Measurements from ENCODE around the gene PRPF6.

The PRPF6 gene

DNA sequence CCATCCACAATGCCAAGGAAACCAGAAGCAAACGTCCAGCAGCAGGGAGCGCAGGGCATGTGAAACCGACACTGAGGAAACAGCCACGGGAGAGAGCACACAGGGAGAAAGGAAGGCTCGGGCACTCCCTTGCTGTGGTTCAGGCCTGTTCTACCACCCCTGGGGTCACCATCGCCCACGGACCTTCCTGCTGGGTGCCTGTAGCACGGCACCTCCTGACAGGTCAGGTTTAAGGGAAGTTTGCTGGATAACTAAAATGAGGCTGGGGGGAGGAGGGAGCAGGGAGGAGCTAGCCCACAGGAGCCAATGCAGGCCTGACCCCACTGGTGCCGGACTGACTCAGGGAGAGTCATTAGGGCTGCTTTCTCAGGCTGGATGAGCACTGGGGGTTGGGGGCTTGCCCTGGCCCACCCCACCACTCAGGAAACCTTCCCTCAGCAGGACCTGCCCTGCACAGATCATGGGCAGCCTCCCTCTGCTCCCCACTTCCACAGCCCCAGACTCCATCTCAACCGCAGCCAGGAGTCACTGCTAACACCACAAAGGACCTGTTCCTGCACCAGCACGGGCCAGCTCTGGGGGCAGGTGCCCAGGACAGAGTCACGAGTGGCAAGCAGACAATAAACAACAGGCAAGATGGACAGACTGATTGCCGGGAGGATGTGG is 27.0 kb upstream of the PRPF6 start:
- Histone ChIP-seq H3K4me3 (ENCODE audit: insufficient read depth in 1 of 2, low read depth in 1 of 2, low read length in 2 of 2) (peak overlapping the region in 1 of 2 experiments; percentile 92), H2BK15ac (ENCODE audit: low read depth, poor library complexity, severe bottlenecking) (no peak overlapping the region), H2AFZ (ENCODE audit: low read depth, low read length) (no peak overlapping the region), H2BK120ac (ENCODE audit: low read depth, low read length) (no peak overlapping the region), H3K27me3 (ENCODE audit: control insufficient read depth in 1 of 2, insufficient read depth in 1 of 2, low read length in 2 of 2) (no peaks in the 10 kb centered on the region), H3K79me1 (replicated peaks; ENCODE audit: low read length, poor library complexity, severe bottlenecking) (peaks cover 22% of the 10 kb centered on the region), H3K4me2 (ENCODE audit: low read length, poor library complexity, severe bottlenecking) (no peak overlapping the region), H4K91ac (ENCODE audit: low read length) (no peak overlapping the region), H2AK5ac (ENCODE audit: low read length, severe bottlenecking) (no peak overlapping the region), H3K4me1 (ENCODE audit: control insufficient read depth, insufficient read depth, low read depth, low read length) (peaks cover 67% of the 10 kb centered on the region), H3K9ac (ENCODE audit: low read length) (peak overlapping the region; percentile 94), H3K18ac (ENCODE audit: low read depth in 1 of 2, low read length in 2 of 2) (peak overlapping the region in 1 of 2 experiments; percentile 13), H3K14ac (ENCODE audit: low read length in 2 of 2) (no peak overlapping the region), H3K36me3 (ENCODE audit: control insufficient read depth in 1 of 2, insufficient read depth in 2 of 2, low read depth in 1 of 2, low read length in 2 of 2) (peaks cover 11 to 50% of the 10 kb centered on the region in 2 experiments), H3K23ac (ENCODE audit: low read length in 2 of 2) (peak overlapping the region in 1 of 2 experiments; percentile 51), H3K9me3 (ENCODE audit: control insufficient read depth, low read length) (no peaks in the 10 kb centered on the region), H3K27ac (ENCODE audit: low read length, poor library complexity, severe bottlenecking) (no peak overlapping the region), H4K8ac (ENCODE audit: low read length) (no peak overlapping the region), H2BK5ac (ENCODE audit: low read depth, low read length, poor library complexity, severe bottlenecking) (no peak overlapping the region), H3K4ac (ENCODE audit: low read depth in 1 of 2, low read length in 2 of 2) (no peak overlapping the region), H2BK12ac (ENCODE audit: low read length in 2 of 2) (no peak overlapping the region)
- 82% methylated on average over 13 of the region's 13 CpGs for WGBS
- DNase-seq: no peak

DNA sequence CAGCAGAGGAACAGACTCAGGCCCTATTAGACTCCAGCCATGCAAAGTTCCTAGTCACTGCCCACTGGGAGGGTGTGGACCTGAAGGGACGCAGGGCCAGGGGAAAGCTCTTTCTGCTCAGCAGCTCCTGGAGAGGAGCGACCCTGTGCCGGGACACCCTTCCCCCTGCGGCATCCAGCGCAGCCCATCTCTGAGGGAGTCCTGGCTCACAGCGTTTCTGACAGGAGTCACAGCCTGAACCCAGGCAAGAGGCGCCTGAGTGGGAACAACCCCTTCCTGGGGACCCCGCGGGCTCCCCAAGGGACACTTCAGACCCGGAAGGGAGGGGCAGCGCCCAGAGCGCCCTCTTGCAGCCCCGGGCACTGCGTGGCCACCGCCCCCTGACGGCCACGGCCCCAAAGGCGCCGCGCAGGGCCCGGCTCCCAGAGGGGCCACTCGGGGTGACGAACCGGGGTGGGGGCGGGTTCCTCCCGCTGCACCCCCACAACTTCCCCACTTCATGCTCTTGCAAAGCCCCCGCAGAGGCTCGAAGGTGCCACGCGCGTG is 25.6 kb upstream of the PRPF6 start:
- peak overlapping the region in 1 of 2 experiments; percentile 61 for H2BK12ac ChIP-seq (ENCODE audit: low read length in 2 of 2)
- 4% methylated on average over 30 of the region's 31 CpGs for WGBS
- peaks cover 27% of the 10 kb centered on the region for H3K79me1 ChIP-seq (replicated peaks; ENCODE audit: low read length, poor library complexity, severe bottlenecking)
- no peaks in the 10 kb centered on the region for H3K9me3 ChIP-seq (ENCODE audit: control insufficient read depth, low read length)
- peak overlapping the region; percentile 97 for H3K4me2 ChIP-seq (ENCODE audit: low read length, poor library complexity, severe bottlenecking)
- H2AFZ ChIP-seq (ENCODE audit: low read depth, low read length): peak overlapping the region; percentile 90
- peak overlapping the region; percentile 91 to 100 for H3K18ac ChIP-seq (ENCODE audit: low read depth in 1 of 2, low read length in 2 of 2)
- peak overlapping the region; percentile 94 for H3K9ac ChIP-seq (ENCODE audit: low read length)
- peak overlapping the region; percentile 92 to 99 for H3K4me3 ChIP-seq (ENCODE audit: insufficient read depth in 1 of 2, low read depth in 1 of 2, low read length in 2 of 2)
- H2BK15ac ChIP-seq (ENCODE audit: low read depth, poor library complexity, severe bottlenecking): peak overlapping the region; percentile 55
- no peak overlapping the region for H2BK5ac ChIP-seq (ENCODE audit: low read depth, low read length, poor library complexity, severe bottlenecking)
- no peak overlapping the region for H2BK120ac ChIP-seq (ENCODE audit: low read depth, low read length)
- peak overlapping the region; percentile 77 for H4K91ac ChIP-seq (ENCODE audit: low read length)
- peak overlapping the region in 1 of 2 experiments; percentile 100 for H3K14ac ChIP-seq (ENCODE audit: low read length in 2 of 2)
- peak overlapping the region; percentile 0 for H3K27ac ChIP-seq (ENCODE audit: low read length, poor library complexity, severe bottlenecking)
- DNase-seq: peak; percentile 57
- peak overlapping the region; percentile 56 for H4K8ac ChIP-seq (ENCODE audit: low read length)
- H3K27me3 ChIP-seq (ENCODE audit: control insufficient read depth in 1 of 2, insufficient read depth in 1 of 2, low read length in 2 of 2): no peaks in the 10 kb centered on the region
- H3K4me1 ChIP-seq (ENCODE audit: control insufficient read depth, insufficient read depth, low read depth, low read length): peaks cover 60% of the 10 kb centered on the region
- H3K23ac ChIP-seq (ENCODE audit: low read length in 2 of 2): peak overlapping the region in 1 of 2 experiments; percentile 97
- peak overlapping the region in 1 of 2 experiments; percentile 93 for H3K4ac ChIP-seq (ENCODE audit: low read depth in 1 of 2, low read length in 2 of 2)
- peaks cover 21 to 58% of the 10 kb centered on the region in 2 experiments for H3K36me3 ChIP-seq (ENCODE audit: control insufficient read depth in 1 of 2, insufficient read depth in 2 of 2, low read depth in 1 of 2, low read length in 2 of 2)
- no peak overlapping the region for H2AK5ac ChIP-seq (ENCODE audit: low read length, severe bottlenecking)

DNA sequence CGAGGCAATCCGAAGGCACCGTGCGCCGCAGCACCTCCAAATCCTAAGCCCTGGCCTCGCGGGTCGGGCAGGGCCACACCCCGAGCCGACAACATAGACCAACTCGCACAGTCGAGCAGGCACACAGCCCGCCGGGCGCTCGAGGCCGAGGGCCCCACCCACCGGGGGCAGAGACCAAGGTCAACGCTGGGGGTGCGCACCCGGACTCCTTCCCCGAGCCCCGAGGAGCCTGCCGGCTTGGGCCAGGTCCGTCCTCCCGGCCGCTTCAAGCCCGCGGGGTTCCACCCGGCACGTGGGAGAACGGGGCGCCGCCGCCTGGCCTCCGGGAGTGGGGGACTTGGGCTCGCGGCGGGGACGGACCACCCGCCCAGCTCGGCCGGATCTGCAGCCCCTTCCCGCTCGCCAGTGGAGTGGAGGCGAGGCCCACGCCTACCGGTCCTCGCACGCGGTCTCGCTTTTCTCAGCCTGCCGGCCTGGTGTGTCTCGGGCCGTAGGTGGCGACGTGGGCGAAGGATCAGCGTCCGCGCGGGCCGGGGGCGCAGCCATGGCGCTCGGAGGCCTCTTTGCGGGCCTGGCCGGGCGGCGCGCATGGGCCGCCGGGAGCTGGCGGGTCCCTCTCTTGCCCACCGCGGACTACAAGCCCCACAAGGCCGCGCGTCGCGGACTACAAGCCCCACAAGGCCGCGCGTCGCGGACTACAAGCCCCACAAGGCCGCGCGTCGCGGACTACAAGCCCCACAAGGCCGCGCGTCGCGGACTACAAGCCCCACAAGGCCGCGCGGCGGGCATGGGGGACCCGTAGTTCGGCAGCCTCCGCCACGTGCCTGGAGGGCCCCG is 24.9 kb upstream of the PRPF6 start, which contains the start of gene UCKL1:
TSS of gene UCKL1 (minus strand) at position 590 of the 837 bp plus-strand sequence. CDS start at position 546, 44 bp downstream.
- Histone ChIP-seq H3K27me3 (ENCODE audit: control insufficient read depth in 1 of 2, insufficient read depth in 1 of 2, low read length in 2 of 2) (no peaks in the 10 kb centered on the region), H2BK15ac (ENCODE audit: low read depth, poor library complexity, severe bottlenecking) (peak within 1 kb of the TSS; percentile 57), H3K4me3 (ENCODE audit: insufficient read depth in 1 of 2, low read depth in 1 of 2, low read length in 2 of 2) (peak within 1 kb of the TSS; percentile 92 to 99), H3K9ac (ENCODE audit: low read length) (peak within 1 kb of the TSS; percentile 94), H3K79me1 (replicated peaks; ENCODE audit: low read length, poor library complexity, severe bottlenecking) (peaks cover 24% of the 10 kb centered on the region), H3K4ac (ENCODE audit: low read depth in 1 of 2, low read length in 2 of 2) (peak within 1 kb of the TSS; percentile 57 to 93), H3K18ac (ENCODE audit: low read depth in 1 of 2, low read length in 2 of 2) (peak within 1 kb of the TSS; percentile 91 to 100), H3K4me1 (ENCODE audit: control insufficient read depth, insufficient read depth, low read depth, low read length) (peaks cover 53% of the 10 kb centered on the region), H3K9me3 (ENCODE audit: control insufficient read depth, low read length) (no peaks in the 10 kb centered on the region), H3K27ac (ENCODE audit: low read length, poor library complexity, severe bottlenecking) (peak within 1 kb of the TSS; percentile 64), H2BK5ac (ENCODE audit: low read depth, low read length, poor library complexity, severe bottlenecking) (peak within 1 kb of the TSS; percentile 69), H2AK5ac (ENCODE audit: low read length, severe bottlenecking) (no peak within 1 kb of the TSS), H2BK120ac (ENCODE audit: low read depth, low read length) (no peak within 1 kb of the TSS), H4K8ac (ENCODE audit: low read length) (peak within 1 kb of the TSS; percentile 87), H3K23ac (ENCODE audit: low read length in 2 of 2) (peak within 1 kb of the TSS; percentile 97), H2BK12ac (ENCODE audit: low read length in 2 of 2) (peak within 1 kb of the TSS in 1 of 2 experiments; percentile 73), H3K14ac (ENCODE audit: low read length in 2 of 2) (peak within 1 kb of the TSS in 1 of 2 experiments; percentile 100), H3K36me3 (ENCODE audit: control insufficient read depth in 1 of 2, insufficient read depth in 2 of 2, low read depth in 1 of 2, low read length in 2 of 2) (peaks cover 21 to 59% of the 10 kb centered on the region in 2 experiments), H3K4me2 (ENCODE audit: low read length, poor library complexity, severe bottlenecking) (peak within 1 kb of the TSS; percentile 97), H2AFZ (ENCODE audit: low read depth, low read length) (peak within 1 kb of the TSS; percentile 90), H4K91ac (ENCODE audit: low read length) (peak within 1 kb of the TSS; percentile 77)
- DNase-seq: peak; percentile 90
- WGBS: under 1% methylated on average over 90 of the region's 105 CpGs

Measured in mesenchymal stem cell (in vitro differentiated cells and primary cell).